IMR-90 (cell line): ENCODE data around the gene FBXW11. TPM values are rescaled to one million over a fixed set of nuclear protein-coding genes. Genes with fewer than 3 reads are reported as not detected.

Experiments
- ATAC-seq: fragments of 200-7000 bp; cut with Tn5 transposase; 2 replicates; pipeline ENCODE4 v1.9.1; 2020; ENCODE audit warnings: low read depth, mild to moderate bottlenecking, moderate library complexity
- BruUV-seq: library from RNA; stranded (reverse); fragments of 400-500 nt; replicated peaks from 2 replicates; lab custom pipeline; 2021; lab: Mats Ljungman, UMichigan
- CTCF ChIA-PET: fragments of 300-600 bp; formaldehyde crosslinking; extraction: SDS; loops from one replicate; lab custom pipeline; 2021; ENCODE audit warnings: antibody characterized with exemption; lab: Yijun Ruan, JAX
- POLR2A ChIA-PET: fragments of 300-600 bp; sonication (Branson Sonifier 250); formaldehyde crosslinking; loops from one replicate; lab custom pipeline; 2022; ENCODE audit warnings: antibody characterized with exemption; ENCODE audit not compliant: unreplicated experiment; lab: Charles Lee
- DNase-seq: peaks from one replicate; pipeline ENCODE4 v3.0.0; 2013
- H2AFZ ChIP-seq: replicated peaks from 2 replicates; pipeline ENCODE3; 2013; ENCODE audit warnings: low read length, mild to moderate bottlenecking; ENCODE audit not compliant: poor library complexity
- H2AK5ac ChIP-seq: 2 replicates; pipeline ENCODE4 v1.6.1; 2013; ENCODE audit warnings: low read depth, low read length, inconsistent platforms
- H2AK9ac ChIP-seq: replicated peaks from 2 replicates; pipeline ENCODE3; 2013; ENCODE audit warnings: mild to moderate bottlenecking, low read depth, low read length, moderate library complexity; ENCODE audit not compliant: poor library complexity
- H2BK120ac ChIP-seq: 2 replicates; pipeline ENCODE4 v1.6.1; 2013; ENCODE audit warnings: low read depth, low read length, inconsistent platforms
- H2BK15ac ChIP-seq: 3 replicates; pipeline ENCODE4 v1.6.1; 2013; ENCODE audit warnings: low read depth, low read length, inconsistent platforms
- H2BK20ac ChIP-seq: 2 replicates; pipeline ENCODE4 v1.6.1; 2013; ENCODE audit warnings: low read depth, mild to moderate bottlenecking, inconsistent platforms, low read length, moderate library complexity
- H2BK5ac ChIP-seq: 2 replicates; pipeline ENCODE4 v1.6.1; 2013; ENCODE audit warnings: mild to moderate bottlenecking, low read depth, low read length, inconsistent platforms; ENCODE audit not compliant: poor library complexity, severe bottlenecking
- H3K14ac ChIP-seq: replicated peaks from 2 replicates; pipeline ENCODE4 v1.6.1; 2013; ENCODE audit warnings: low read depth, low read length, inconsistent platforms
- H3K18ac ChIP-seq: 2 replicates; pipeline ENCODE4 v1.6.1; 2013; ENCODE audit warnings: low read depth, low read length, control low read depth
- H3K23ac ChIP-seq: 2 replicates; pipeline ENCODE4 v1.6.1; 2013; ENCODE audit warnings: low read depth, low read length, inconsistent platforms
- H3K27ac ChIP-seq: 2 replicates; pipeline ENCODE4 v1.5.1; 2013; ENCODE audit warnings: mild to moderate bottlenecking, control low read depth, low read length; ENCODE audit not compliant: insufficient read depth
- H3K27me3 ChIP-seq: 2 replicates; pipeline ENCODE4 v1.6.1; 2013; ENCODE audit warnings: low read length; ENCODE audit not compliant: control insufficient read depth, insufficient read depth
- H3K36me3 ChIP-seq: 2 replicates; pipeline ENCODE4 v1.6.1; 2013; ENCODE audit warnings: low read length, mixed read lengths; ENCODE audit not compliant: control insufficient read depth, insufficient read depth
- H3K4ac ChIP-seq: 2 replicates; pipeline ENCODE4 v1.6.1; 2013; ENCODE audit warnings: low read depth, low read length, inconsistent platforms
- H3K4me1 ChIP-seq: 2 replicates; pipeline ENCODE4 v1.6.1; 2013; ENCODE audit warnings: low read length, mixed read lengths; ENCODE audit not compliant: control insufficient read depth, insufficient read depth
- H3K4me2 ChIP-seq: 2 replicates; pipeline ENCODE4 v1.6.1; 2013; ENCODE audit warnings: low read depth, mild to moderate bottlenecking, control low read depth, low read length, moderate library complexity
- H3K4me3 ChIP-seq: 2 replicates; pipeline ENCODE4 v1.5.1; 2013; ENCODE audit warnings: low read depth, mild to moderate bottlenecking, control low read depth, low read length, moderate library complexity; ENCODE audit not compliant: insufficient read depth
- H3K56ac ChIP-seq: 2 replicates; pipeline ENCODE4 v1.6.1; 2013; ENCODE audit warnings: low read length, inconsistent platforms; ENCODE audit not compliant: insufficient read depth; ENCODE audit errors: extremely low read depth
- H3K79me1 ChIP-seq, 2 experiments: 2 replicates each; pipeline ENCODE4 v1.6.1; 2013; ENCODE audit warnings: low read length in 2 of 2, inconsistent platforms in 1 of 2, low read depth in 1 of 2
- H3K9ac ChIP-seq: 2 replicates; pipeline ENCODE4 v1.6.1; 2013; ENCODE audit warnings: low read depth, low read length, control low read depth
- H3K9me1 ChIP-seq: 2 replicates; pipeline ENCODE4 v1.6.1; 2013; ENCODE audit warnings: low read length, inconsistent platforms; ENCODE audit not compliant: insufficient read depth
- H3K9me3 ChIP-seq: 2 replicates; pipeline ENCODE4 v1.6.1; 2013; ENCODE audit warnings: low read length; ENCODE audit not compliant: control insufficient read depth, insufficient read depth
- H4K20me1 ChIP-seq: 2 replicates; pipeline ENCODE4 v1.6.1; 2013; ENCODE audit warnings: low read length, inconsistent platforms; ENCODE audit not compliant: insufficient read depth
- H4K5ac ChIP-seq: 2 replicates; pipeline ENCODE4 v1.6.1; 2013; ENCODE audit warnings: mild to moderate bottlenecking, low read depth, low read length, control low read depth
- H4K8ac ChIP-seq, 2 experiments: 2 replicates each; pipeline ENCODE4 v1.6.1; 2013; ENCODE audit warnings: low read depth in 2 of 2, low read length in 2 of 2, control low read depth in 1 of 2, inconsistent platforms in 1 of 2
- H4K91ac ChIP-seq: 2 replicates; pipeline ENCODE4 v1.6.1; 2013; ENCODE audit warnings: low read depth, low read length, inconsistent platforms; ENCODE audit not compliant: insufficient read depth
- BHLHE40 ChIP-seq: fragments of 150-350 bp; IDR thresholded peaks from 2 replicates; pipeline ENCODE4 v1.6.1; 2016; ENCODE audit warnings: mild to moderate bottlenecking, low read depth, low read length
- CEBPB ChIP-seq: IDR thresholded peaks from 2 replicates; pipeline ENCODE4 v1.6.1; 2012; ENCODE audit warnings: low read depth, low read length, improper control_type of control experiment
- CHD1 ChIP-seq: IDR thresholded peaks from 2 replicates; pipeline ENCODE4 v1.6.1; 2012; ENCODE audit warnings: low read depth, low read length, improper control_type of control experiment
- FOS ChIP-seq: fragments of 150-350 bp; IDR thresholded peaks from 2 replicates; pipeline ENCODE4 v1.6.1; 2016; ENCODE audit warnings: low read depth, low read length
- MAFK ChIP-seq: IDR thresholded peaks from 2 replicates; pipeline ENCODE4 v1.6.1; 2012; ENCODE audit warnings: low read depth, low read length, improper control_type of control experiment
- MAZ ChIP-seq: IDR thresholded peaks from 2 replicates; pipeline ENCODE4 v1.6.1; 2012; ENCODE audit warnings: low read depth, mild to moderate bottlenecking, low read length, improper control_type of control experiment, moderate library complexity, borderline replicate concordance
- MXI1 ChIP-seq: IDR thresholded peaks from 2 replicates; pipeline ENCODE4 v1.6.1; 2012; ENCODE audit warnings: low read depth, mild to moderate bottlenecking, low read length, moderate library complexity, borderline replicate concordance
- POLR2A ChIP-seq: IDR thresholded peaks from 2 replicates; pipeline ENCODE4 v1.6.1; 2012; ENCODE audit warnings: mild to moderate bottlenecking, low read depth, low read length
- RCOR1 ChIP-seq: IDR thresholded peaks from 2 replicates; pipeline ENCODE4 v1.6.1; 2012; ENCODE audit warnings: mild to moderate bottlenecking, low read length, improper control_type of control experiment; ENCODE audit not compliant: insufficient replicate concordance
- WGBS, 2 experiments: methylation state at CpG; one replicate each; pipeline versions ENCODE4 v1.1.5 to v1.1.7; 2013; ENCODE audit warnings: missing lambda C conversion rate in 2 of 2; ENCODE audit not compliant: insufficient read length in 1 of 2; ENCODE audit errors: extremely low coverage in 2 of 2; 5-methylcytosine and 5-hydroxymethylcytosine counted together
- dilution Hi-C: fragments of 300-500 bp; cut with HindIII; formaldehyde crosslinking; loops from one replicate; pipeline ENCODE4 v1.14.3; 2018; ENCODE audit warnings: low sequenced_read_pairs; ENCODE audit not compliant: unreplicated experiment
- in situ Hi-C: fragments of 300-500 bp; cut with MboI; formaldehyde crosslinking; loops from 3 replicates; pipeline ENCODE4 v1.14.3; 2019; ENCODE audit warnings: low sequenced_read_pairs, inconsistent platforms, mixed read lengths
- intact Hi-C: fragments of 100-400 bp; cut with micrococcal nuclease; formaldehyde crosslinking; loops from 2 replicates; pipeline ENCODE4 v1.10.0; 2022
- polyA plus RNA-seq, 3 experiments: library from polyadenylated mRNA; depleted of rRNA; stranded (reverse); fragments of >200 nt; gene quantifications; 2 replicates each; pipeline ENCODE4 v1.2.3, GENCODE V29; 2012; ENCODE audit warnings: low replicate concordance in 1 of 3
- total RNA-seq: library from RNA; depleted of rRNA; stranded (reverse); fragments of >200 nt; gene quantifications from 2 replicates; pipeline ENCODE4 v1.2.3, GENCODE V29; 2012
- TF ChIP-seq, protein P1 (sequence below): fragments of 150-350 bp; IDR thresholded peaks from 2 replicates; pipeline ENCODE4 v1.6.1; 2017; ENCODE audit warnings: mild to moderate bottlenecking, antibody characterized with exemption, low read length, low read depth
- TF ChIP-seq, protein P2 (sequence below): conservative IDR thresholded peaks from 2 replicates; pipeline ENCODE4 v1.5.1; 2012; ENCODE audit warnings: mild to moderate bottlenecking, low read depth, low read length, improper control_type of control experiment
- TF ChIP-seq, protein P3 (sequence below): fragments of 150-350 bp; IDR thresholded peaks from 2 replicates; pipeline ENCODE4 v1.6.1; 2016; ENCODE audit warnings: low read depth, mild to moderate bottlenecking, low read length, moderate library complexity, borderline replicate concordance

FBXW11 gene
- total and polyA plus RNA-seq, 2 of the 4 experiments (the other 2 are of a cell fraction) = 34.3 to 97.1 TPM

DNA sequence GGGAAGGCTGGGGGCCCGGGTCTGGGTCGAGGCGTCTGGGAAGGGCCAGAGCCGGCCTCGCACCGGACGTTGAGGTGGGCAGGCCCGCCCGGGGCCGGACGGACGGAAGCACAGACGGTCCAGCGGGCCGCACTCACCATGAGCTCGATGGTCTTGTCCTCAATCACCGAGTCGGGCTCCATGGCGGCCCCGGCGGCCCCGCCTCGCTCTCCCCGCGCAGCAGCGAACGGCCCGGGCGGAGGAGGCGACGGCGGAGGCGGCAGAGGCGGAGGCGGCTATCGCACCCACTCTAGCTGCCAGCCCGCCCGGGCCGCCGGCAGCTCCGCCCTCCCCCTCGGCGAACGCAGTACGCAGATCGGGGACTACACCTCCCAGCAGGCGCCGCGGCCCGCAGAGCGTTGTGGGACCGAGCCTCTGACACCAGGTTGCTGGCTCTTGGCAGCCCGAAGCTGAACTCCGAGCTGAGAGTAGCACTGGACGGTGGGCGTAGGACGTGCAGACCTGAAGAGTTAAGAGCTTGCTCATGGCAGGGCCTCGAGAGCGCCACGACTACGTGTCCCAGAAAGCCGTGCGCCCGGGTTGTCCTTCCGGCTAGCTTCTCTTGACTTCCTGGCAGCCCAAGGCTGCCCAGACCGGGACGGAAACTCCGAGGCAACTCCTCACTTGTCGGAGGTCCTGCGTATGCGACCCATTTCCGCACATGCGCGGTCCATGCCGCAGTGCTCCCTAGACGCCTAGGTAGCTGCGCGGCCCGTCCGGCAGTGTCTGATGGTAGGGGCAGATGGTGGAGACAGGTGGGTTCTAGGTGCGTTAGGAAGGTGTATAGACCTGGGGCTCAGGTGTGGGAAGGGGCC, at the start of gene FBXW11 (continued):
- TF ChIP-seq RCOR1 = no peak
- TF ChIP-seq FOS = no peak

DNA sequence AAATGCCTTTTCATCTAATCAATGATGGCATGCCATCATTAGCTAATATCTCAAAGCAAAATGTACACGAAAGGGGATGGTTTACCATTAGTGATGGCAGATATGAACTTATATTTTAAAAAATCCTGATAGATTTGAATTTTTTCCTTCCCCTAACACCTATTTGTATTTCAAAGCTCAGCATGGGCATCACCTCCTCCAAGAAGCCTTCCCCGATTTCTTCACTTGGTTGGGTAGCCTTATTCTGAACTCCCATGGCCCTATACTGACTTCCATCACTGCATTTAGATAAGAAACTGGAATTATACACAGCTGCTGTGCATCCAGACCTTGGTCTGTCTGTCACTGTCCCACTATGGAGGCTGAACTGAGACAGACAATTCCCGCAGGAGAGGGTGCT, 49.6 kb upstream of the FBXW11 start:
- Histone ChIP-seq H3K9ac (no peak overlapping the region), H3K23ac (no peak overlapping the region), H2AK5ac (no peak overlapping the region), H3K9me1 (0 out of 2 replicates have a peak, but pooled peaks cover 3% of the 10 kb centered on the region), H2BK20ac (no peak overlapping the region), H2AFZ (no peak overlapping the region), H2BK15ac (no peak overlapping the region), H3K36me3 (peaks cover 47% of the 10 kb centered on the region), H3K9me3 (no peaks in the 10 kb centered on the region), H2BK5ac (no peak overlapping the region), H3K4me3 (no peak overlapping the region), H4K5ac (no peak overlapping the region), H3K27ac (no peak overlapping the region), H3K4me1 (no peaks in the 10 kb centered on the region), H3K27me3 (no peaks in the 10 kb centered on the region), H4K20me1 (no peaks in the 10 kb centered on the region), H3K79me1 (no peaks in the 10 kb centered on the region; a peak in 1 of 4 replicates), H3K4ac (no peak overlapping the region), H3K14ac (no peak overlapping the region), H3K18ac (no peak overlapping the region), H3K4me2 (no peak overlapping the region), H2BK120ac (no peak overlapping the region), H3K56ac (no peak overlapping the region), H4K8ac (no peak overlapping the region), H4K91ac (no peak overlapping the region), H2AK9ac (no peak overlapping the region)
- no TSS peak for BruUV-seq
- in situ Hi-C loops = no loop called here
- dilution Hi-C loops = no loop called here
- intact Hi-C loops = no loop called here
- ATAC-seq (no peak), DNase-seq (no peak)
- ChIA-PET CTCF (interaction anchor here (0.7 to 0.9 kb wide), 2 partner anchors 132 to 215 kb away, joined by 3 to 4 read pairs; partner anchors contain the start of gene STK10), POLR2A (no interaction called here)
- WGBS, 2 experiments = no CpG with 5 or more reads among the region's 3 CpGs
- TF ChIP-seq MAFK (no peak), MXI1 (no peak), CEBPB (no peak), MAZ (no peak), POLR2A (no peak), CHD1 (no peak), BHLHE40 (no peak), FOS (no peak), RCOR1 (no peak)
- TF ChIP-seq, protein P1, sequence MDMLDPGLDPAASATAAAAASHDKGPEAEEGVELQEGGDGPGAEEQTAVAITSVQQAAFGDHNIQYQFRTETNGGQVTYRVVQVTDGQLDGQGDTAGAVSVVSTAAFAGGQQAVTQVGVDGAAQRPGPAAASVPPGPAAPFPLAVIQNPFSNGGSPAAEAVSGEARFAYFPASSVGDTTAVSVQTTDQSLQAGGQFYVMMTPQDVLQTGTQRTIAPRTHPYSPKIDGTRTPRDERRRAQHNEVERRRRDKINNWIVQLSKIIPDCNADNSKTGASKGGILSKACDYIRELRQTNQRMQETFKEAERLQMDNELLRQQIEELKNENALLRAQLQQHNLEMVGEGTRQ = no peak
- TF ChIP-seq, protein P2, sequence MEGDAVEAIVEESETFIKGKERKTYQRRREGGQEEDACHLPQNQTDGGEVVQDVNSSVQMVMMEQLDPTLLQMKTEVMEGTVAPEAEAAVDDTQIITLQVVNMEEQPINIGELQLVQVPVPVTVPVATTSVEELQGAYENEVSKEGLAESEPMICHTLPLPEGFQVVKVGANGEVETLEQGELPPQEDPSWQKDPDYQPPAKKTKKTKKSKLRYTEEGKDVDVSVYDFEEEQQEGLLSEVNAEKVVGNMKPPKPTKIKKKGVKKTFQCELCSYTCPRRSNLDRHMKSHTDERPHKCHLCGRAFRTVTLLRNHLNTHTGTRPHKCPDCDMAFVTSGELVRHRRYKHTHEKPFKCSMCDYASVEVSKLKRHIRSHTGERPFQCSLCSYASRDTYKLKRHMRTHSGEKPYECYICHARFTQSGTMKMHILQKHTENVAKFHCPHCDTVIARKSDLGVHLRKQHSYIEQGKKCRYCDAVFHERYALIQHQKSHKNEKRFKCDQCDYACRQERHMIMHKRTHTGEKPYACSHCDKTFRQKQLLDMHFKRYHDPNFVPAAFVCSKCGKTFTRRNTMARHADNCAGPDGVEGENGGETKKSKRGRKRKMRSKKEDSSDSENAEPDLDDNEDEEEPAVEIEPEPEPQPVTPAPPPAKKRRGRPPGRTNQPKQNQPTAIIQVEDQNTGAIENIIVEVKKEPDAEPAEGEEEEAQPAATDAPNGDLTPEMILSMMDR = no peak
- TF ChIP-seq, protein P3, sequence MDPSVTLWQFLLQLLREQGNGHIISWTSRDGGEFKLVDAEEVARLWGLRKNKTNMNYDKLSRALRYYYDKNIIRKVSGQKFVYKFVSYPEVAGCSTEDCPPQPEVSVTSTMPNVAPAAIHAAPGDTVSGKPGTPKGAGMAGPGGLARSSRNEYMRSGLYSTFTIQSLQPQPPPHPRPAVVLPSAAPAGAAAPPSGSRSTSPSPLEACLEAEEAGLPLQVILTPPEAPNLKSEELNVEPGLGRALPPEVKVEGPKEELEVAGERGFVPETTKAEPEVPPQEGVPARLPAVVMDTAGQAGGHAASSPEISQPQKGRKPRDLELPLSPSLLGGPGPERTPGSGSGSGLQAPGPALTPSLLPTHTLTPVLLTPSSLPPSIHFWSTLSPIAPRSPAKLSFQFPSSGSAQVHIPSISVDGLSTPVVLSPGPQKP = no peak
